Islet of Langerhans (tissue), 1 donor: ENCODE data around the gene RAP1A.

Experiments used
- FAIRE-seq: peaks from one replicate; lab custom pipeline; 2011; peaks lifted over from hg19 to GRCh38; lab: Jason Lieb, UNC

The RAP1A gene

DNA sequence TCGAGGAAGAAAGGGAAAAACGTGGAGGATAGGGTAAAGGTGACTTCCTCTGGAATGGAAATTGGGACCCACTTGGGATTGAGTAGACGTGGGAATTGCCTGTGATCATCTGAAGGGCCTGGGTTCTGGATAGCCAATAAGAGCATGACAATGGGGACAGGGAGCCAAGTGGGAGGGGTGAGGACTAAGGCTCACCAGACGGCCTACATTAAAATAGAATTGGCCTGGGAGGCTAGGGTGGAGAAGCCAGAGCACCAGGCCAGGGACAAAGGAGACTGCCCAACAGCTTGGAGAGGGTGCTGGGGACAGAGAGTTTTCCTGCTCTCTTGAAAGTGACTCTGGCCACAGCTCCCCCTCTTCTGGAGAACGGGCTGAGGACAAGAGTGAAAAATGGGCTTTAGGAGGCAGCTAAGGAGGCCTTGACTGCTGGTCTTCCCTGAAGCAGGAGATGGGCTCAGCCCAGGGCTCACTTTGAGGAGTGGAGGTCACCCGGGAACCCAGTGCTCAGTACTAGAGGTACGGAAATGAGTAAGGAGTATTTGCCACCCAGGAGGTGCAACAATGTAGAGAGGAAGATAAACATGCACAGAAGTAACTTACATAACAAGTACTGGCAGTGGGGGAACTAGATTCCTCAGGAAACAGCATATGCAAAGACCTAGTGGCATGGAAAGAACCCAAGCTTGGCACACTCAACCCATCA, 100.8 kb downstream of the RAP1A start:
- no peak for FAIRE-seq

DNA sequence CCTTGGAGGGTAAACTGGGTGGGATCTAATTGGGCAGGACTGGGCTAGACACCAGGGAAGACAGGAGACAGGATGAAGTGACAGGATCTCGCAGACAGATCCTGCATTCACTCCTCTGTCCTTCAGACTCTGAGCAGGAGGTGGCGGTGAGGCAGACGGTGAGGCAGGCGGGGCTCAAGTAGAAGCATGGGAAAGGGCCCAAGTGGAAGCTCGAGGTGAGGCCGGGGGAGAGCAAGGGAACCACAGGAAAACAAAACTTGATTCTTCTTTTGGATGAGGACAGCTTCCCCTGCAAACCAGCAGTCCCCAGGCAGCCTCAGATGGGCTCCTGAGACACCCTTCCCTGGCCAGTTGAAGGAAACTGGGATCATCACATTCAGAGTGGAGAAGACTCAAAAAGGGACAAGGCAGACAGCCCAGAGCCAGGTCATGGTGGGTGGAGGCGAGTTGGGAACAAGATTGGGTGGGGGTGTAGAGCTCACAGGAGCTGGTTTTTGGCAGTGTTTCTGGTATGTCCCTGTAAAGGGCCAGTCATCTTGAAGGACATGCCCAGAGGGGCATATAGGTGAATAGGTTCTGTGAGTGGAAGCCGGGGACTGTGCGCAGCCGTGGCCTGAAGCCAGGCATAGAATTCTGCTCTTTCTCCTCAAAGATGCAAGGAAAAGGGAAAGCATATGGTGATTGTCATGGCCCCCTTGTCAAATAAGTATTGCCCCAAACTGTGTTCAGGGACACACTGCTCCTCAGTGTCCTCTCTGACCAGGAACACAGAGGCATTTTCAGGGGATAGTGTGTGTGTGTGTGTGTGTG, 101.6 kb downstream of the RAP1A start:
- no peak for FAIRE-seq

DNA sequence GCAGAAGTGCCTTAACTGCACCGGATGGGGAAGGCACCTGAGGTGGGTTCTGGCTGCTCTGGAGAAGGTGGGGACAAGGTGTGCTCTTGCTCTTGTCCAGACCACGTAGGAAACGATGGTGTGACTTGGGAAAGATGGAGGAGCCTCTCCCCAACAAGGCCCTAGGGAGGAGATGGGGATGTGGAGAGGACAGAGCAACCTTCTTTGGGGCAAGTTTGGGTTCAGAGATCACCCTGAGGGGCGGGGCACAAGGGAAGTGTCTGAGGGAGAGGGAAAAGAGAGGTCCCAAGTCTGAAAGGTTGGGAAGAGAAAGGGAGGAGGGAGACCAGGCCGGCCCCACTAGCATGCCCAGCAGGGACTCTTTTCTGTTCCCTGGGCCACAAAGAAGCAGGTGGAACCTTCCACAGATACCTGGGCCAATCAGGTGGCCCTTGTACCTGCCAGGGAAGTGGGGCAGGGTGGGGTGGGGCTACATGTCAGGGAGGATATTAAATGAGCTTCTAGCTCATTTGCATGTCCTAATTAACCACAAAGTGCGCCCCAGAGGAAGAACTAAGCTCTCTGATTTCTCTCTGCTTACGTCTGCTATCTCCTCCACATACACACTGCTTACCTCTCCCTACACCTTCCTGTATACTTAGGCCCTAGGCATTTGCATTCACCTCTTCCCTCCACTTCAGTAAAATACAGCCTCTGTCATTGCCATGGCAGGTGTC, 103.7 kb downstream of the RAP1A start:
- FAIRE-seq, result no peak

DNA sequence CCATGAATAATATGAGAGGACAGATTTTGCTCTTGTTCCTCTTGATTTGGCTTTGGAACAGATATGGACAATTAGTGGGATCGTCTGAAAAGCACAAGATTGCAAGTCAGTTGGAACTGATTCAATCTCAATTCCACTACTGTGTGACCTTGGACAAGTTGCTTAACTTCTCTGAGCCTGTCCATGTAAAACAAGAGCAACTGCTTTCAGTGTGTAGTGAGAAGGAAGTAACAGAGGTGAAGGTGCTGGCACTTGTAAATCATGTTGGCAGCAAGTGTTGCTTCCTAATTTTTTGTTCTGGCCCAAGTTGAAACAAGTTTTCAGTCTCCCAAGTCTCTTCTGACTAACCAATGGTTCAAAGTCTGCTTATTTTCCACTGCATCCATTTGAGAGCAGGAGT, 104.3 kb downstream of the RAP1A start:
- FAIRE-seq, result no peak

DNA sequence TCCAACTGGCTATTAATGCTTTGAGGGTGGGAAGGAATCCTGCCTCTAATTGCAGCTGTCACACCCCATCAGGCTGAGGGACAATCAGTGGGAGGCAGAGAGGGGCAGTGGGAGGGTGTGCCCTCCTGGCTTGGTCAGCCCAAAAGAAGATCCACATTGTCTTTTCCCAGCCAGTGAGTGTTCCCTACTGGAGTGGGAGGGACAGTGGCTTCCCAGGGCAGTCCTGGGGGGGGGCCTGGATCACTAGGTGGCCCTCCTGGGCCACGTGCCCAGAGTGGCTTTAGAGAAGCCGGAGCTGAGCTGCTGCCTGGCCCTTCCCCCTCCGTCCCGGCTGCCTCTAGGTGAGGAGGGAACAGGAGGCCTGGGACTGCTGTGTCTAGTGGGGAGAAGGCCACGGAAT, 105.6 kb downstream of the RAP1A start:
- no peak for FAIRE-seq

DNA sequence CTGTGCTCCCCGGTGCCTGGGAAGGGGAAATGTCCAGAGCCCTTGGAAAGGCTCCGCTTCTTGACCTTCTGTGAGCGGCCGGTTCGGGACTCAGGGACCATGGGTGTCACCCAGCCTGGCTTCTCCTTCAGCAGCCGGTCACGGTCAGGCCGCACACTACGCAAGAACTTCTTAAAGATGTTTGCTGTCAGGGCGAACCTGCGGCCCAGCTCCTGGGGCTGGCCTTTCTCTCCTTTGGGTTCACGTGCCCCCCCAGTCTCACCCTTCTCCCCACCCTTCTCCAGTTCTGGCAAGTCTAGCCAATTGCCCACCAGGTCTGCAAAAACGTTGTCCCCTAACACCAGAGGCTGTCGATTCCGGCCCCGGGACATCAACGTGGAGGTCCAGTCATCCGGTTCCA, 107.5 kb downstream of the RAP1A start:
- FAIRE-seq, result no peak

DNA sequence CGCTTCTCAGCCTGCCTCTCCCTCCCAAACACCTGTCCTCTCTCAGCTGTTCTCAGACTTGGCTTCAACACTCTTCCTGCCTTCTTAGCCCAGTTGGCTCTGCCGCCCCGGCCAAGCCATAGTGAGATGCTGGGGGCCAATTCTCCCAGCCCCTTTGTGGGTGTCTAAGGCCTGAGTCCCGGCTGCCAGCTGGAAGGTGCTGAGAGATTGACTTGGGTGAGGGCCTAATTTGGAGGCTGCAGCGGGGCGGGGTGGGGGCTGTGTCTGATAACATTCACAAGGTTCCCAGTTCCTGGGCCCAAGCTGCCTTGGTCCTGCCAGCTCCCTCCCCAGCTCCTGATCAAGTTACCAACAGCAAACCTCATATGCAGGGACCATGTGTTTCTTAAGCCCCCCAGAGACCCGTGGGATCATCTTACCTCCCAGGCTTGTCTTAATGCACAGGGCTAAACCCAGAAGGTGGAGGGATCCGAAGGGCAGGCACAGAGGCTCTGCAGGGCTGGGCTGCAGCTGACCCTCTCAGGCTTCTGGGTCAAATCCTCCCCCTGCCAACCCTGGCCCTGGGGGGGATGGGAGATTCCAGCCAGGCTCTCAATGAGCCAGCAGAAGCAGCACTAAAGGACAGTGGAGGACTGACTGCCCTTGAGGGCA, 109.8 kb downstream of the RAP1A start:
- no peak for FAIRE-seq

DNA sequence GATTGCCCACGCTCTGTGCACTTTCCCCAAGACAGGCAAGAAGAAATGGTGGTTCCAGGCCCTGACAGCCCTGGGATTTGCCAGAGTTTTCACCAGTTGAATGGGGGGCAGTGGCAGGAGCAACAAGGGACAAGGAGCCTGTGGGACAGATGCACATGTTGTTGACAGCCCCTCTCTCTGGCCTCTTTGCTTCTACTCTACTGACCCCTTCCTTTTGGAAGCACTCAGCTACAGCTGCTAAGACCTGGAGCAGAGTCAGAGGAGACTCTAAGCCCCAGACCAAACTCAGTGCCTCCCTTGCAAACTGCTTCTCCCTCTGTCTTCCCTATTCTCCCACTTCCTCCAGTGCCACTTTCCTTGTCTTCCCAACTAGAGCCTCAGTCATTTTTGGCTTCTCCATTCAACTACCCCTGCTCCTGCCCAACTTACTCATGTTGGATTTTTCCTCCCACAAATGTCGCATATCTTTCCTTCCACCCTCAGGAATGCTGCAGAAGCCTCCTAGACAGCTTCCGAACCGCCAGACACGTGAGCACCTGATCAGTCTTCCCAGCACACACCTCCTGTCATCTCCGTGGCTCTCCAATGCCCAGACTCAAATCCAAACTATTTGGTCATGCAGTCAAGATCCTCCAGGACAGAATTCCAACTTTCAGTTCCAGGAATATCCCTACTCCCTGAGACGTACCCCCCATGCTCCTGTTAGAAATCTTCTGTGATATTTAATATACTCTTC, 110.5 kb downstream of the RAP1A start:
- no peak for FAIRE-seq

DNA sequence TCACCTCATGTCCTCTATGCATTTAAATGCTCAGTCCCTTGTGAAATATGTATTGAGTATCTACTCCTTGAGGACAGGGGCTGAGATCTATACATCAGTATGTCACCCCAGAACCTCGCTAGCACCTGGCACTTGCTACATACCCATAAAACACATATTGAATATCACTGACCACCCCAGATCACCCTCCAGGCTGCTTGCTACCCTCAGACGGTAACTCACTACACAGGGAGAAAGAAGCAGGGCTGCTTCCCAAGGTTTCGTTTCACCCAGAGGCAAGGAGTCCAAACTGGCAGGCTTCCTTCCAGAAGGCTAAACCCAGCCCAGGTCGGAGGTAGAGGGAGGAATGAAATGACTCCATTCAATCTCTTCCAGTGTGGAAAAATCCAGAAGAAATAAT, 111.1 kb downstream of the RAP1A start:
- FAIRE-seq, result no peak

DNA sequence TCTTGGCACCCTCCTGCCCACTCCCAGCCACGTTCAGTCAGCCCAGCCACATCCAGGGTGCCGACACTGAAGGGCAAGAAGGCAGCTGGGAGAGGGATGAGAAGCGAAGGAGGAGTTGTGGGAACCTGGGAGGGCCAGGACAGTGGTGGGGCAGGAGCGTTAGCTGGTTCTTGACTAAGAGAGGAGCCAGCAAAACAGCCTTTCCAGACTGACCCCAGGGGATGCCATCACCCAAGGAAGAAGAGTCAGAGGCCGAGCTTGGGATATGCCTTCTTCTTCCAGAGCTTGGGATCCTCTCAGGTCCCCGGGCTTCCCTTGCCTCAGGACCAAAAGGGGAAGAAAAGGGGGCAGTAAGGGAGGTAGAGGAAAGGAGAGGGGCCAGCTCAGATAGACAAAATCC, 112.4 kb downstream of the RAP1A start:
- FAIRE-seq, result no peak

DNA sequence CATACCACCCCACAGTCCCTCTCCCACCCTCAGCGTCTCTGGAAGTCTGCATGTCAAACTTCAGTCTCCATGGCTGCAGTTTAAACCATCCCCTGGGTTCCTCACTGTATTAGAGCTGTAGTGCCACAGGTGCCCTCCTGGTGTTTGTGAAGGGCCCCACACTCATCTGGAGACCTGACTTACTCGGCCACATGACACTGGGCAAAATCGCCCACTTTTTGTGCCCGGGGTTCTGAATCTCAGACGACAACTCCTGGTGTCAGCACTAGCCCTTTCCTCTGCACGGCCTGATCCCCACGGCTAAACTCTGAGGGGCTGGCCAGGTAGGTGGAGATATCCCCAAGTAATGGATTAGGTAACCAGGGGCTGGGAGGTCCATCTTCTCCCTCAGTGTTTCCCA, 113.1 kb downstream of the RAP1A start:
- no peak for FAIRE-seq

DNA sequence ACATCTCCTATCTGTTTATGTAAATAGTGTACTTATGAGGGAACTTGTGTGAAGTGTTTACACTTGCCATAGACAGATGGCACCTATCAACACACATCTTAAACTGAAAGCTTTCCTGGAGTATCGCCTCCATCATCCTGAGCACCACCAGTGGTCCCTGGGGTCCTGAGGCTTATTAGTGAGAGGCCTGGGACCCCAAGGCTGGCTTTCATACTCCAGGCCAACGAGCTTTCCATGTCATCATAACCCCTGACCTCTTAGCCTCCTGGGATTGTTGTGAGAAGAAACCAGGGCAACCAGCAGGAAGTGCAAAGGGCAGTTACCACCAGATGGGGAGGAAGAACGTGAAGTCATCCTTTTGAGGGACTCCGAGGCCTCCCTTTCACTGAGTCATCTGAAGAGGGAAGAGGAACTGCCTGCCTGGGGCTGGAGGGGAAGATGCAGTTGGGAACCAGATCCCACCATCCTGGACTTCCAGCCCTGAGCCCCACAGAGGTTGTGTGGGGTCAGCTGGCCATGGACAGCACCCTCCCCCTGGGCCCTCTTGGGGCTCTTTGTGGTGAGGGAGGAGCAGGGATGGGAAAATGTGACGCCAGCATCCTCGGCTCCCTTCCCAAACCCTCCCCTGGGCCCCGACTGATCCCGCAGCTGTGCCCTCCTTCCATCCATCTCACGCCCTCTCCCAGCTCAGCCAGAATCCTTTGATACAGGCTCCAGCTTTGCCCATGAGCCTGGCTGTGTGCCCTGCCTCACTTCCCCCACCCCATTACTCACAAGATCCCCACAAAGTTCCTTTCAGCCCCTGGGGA, 113.8 kb downstream of the RAP1A start:
- no peak for FAIRE-seq

DNA sequence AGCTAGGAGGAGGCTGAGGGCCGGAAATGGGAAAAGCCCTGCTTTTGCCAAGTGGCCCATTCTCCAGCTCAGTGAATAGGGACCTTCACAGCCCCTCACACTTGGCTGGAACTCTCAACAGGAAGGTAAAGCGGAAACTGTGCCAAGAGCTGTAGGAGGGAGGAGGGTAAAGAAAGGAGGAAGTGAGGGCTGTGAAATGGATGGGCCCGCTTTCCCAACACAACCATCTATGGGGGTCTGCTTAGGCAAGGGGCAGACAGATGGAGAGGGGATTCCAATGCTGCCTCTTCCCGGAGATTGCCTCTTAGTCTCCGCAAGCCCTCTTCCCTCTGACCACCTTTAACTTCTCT, 114.4 kb downstream of the RAP1A start:
- FAIRE-seq, result no peak

DNA sequence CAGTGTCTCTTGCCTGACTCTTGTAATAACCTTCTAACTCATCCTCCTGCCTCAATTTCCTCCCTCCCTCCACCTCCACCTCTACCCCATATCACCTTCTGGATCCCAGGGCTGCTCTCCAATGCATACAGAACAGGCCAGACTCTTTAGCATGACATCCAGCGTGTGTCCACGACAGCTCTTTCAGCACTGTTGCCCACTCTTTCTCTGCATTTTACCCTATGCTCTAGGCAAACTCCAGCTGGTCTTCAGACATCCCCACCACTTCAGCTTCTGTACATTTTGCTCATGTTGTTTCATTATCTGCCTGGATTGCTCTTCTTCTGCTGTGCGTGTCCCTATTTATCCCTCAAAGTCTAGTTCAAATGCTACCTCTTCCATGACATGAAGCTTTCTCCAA, 114.8 kb downstream of the RAP1A start:
- no peak for FAIRE-seq

DNA sequence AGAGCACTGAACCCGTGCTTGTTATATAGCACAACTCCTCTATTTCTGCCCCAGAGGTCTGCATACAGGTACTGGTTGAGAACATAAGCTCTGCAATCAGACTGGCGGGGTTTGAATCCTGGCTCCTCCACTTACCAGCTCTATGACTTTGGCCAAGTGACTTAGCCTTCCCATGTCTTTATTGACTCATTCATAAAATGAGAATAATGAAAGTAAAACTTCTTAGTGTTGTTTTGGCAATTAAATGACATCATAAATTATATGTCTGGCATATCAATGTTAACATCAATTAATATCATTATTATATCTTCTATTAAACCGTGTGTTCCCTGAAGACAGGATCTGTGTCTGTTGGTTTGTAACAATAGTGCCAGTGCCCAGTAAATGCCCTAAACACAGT, 115.3 kb downstream of the RAP1A start:
- FAIRE-seq, result no peak

DNA sequence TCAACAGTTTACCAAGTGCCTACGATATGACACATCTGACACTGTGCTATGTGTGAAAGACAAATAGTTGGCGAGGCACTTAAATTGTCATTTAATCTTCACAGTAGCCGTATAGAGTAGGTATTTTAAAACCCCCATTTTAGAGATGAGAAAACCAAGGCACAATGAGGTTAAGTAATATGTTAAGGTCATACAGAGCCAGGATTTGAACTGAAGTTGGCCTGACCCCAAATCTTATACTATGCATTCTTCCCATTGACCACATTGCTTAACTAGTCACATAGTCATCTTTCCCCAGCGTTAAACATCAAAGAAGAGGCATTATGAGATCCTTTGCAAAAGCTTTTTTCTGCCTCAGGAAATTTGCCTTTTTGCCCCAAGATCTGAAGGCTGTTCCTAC, 115.7 kb downstream of the RAP1A start:
- no peak for FAIRE-seq

DNA sequence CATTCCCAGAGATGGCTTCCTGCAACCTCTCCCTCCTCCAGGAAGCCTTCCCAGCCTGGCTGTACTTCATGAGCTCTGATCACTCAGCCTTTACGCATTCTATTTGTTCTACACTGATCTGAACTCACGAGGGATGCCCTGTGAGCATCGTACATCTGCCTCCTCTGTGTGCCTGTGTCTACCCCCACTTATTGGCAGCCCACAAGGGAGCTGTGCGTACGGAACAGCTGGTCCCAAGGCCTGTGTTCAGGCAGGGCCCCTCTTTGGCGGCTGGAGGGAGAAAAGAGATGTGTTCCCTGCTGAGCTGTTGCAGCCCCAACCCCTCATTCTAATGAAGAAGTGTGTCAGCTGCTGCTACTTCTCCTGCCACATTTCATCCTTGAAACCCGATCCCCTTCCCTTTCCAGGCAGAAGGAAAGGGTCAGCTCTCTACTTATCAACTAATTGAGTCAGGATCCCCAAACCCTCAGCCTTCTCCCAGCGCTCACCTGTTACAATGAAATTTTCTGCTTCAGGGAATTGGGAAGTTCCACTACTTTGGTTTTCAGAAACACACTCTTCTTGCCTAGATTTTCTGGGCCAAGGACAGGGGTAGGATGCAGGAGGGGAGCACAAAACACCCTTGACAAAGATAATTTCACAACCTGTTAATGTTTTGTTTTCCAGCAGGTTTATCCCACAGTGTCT, 116.4 kb downstream of the RAP1A start:
- no peak for FAIRE-seq

DNA sequence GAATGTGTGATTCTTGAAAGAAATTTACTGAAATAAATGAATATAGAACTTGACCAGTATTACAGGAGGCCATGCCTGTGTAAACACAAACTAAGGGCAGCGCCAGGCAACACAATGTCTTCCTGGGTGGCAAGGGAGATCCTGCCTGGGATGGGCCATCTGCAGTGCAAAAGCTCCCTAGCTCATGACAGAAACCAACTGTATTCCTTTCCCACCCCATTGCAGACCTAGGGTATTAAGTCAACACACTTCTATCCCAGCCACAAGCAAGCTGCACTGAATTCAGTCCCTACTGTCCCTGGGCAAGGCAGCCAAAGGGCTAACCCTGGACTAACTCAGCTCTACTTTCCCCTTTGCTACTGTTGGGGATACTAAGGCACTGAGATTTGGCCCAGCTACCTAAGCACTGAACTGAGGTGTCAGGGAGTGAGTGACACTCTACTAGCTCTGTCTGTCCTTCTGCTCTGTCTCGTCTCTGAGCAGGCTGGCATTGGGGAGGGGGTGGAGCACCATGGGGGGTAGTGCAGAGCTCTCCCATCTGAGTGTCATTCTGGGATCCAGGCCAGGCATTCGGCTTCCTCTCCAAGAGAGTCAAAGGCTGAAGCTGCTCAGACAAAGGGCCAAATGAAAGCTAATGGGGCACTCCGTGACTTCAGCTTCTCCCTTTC, 117.1 kb downstream of the RAP1A start:
- FAIRE-seq, result no peak

DNA sequence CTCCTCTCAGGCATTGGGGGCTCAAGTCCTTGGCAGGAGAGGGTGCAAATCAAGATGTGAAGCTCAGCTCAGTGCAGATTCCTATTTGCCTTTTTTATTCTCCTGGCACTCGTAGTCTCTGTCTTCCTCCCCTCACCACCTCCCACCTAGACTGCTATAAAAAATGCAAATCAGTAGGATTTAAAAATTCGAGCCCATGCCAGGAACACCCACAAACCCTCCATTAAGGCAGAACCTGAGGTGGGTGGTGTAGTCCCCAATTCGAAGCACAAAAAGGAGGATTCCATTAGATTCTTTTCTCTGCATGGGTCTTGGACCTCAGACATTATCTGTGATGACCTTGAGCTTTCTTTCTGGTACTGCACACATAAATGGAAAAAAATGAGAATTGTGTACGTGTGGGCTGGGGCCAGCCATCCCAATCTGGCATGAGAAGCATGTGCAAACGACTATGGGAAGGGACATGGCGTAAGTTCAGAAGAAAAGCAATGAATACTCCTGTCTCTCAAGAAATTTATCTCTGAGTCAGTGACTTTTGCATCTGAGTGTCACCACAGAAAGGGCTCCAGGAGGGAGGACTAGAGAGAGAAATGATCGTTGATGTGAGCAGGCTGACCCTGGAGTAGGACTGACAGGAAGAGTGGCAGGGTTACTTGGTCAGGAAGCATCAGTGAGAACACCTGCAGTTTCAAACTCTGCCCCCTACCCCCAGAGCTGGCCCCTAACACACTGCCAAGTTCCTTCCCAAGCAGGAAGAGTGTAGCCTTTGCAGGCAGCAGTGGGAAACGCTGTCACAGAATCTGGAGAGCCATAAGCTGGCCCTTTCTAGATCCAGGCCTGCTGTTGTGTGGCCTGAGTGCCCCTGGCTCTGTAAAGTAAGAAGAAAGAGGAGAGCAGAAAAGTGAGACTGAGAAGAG, 117.9 kb downstream of the RAP1A start:
- FAIRE-seq, result no peak
